ENCODE results near the gene CDC42. TPM values are rescaled to one million over a fixed set of nuclear protein-coding genes. Genes with fewer than 3 reads are reported as not detected.

Gene CDC42
- total and polyA plus RNA-seq, 2 donors (not counting 1 experiment from before 2014, with no cell fraction given) = 325 to 446 TPM

DNA sequence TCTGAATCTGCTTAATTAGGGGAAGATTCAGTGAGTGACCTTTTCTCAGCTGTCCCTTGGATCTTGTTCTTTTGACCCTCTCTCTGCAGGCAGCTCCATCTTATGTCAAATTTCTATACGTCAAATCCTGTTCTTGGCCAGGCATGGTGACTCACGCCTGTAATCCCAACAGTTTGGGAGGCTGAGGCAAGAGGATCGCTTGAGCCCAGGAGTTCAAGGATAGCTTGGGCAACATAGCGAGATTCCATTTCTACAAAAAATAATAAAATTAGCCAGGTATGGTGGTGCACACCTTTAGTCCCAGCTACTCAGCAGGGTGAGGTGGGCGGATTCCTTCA is 12.3 kb upstream of the CDC42 start:
- Histone ChIP-seq H3K4me3 (replicated peaks in 1 of 4; ENCODE audit: control extremely low read depth in 1 of 4, insufficient read depth in 1 of 4, low read depth in 3 of 4, low read length in 4 of 4) (no peak overlapping the region), H3K79me2 (ENCODE audit: control insufficient read depth, insufficient read depth, low read length) (no peaks in the 10 kb centered on the region), H3K4me1 (ENCODE audit: control insufficient read depth, extremely low read depth, insufficient read depth, low read length) (peaks cover 9% of the 10 kb centered on the region), H3K27me3 (ENCODE audit: control insufficient read depth, insufficient read depth, low read length) (no peaks in the 10 kb centered on the region), H2AFZ (ENCODE audit: low read length) (peak overlapping the region; percentile 63), H4K20me1 (ENCODE audit: control insufficient read depth, extremely low read depth, insufficient read depth, low read length) (no peaks in the 10 kb centered on the region), H3K9me3 (ENCODE audit: control insufficient read depth, insufficient read depth, low read depth, low read length) (no peaks in the 10 kb centered on the region), H3K36me3 (ENCODE audit: control insufficient read depth, insufficient read depth, low read length) (no peaks in the 10 kb centered on the region), H3K4me2 (ENCODE audit: extremely low read depth, insufficient read depth, low read length) (peak overlapping the region; percentile 69), H3K27ac (ENCODE audit: insufficient read depth, low read length) (no peak overlapping the region), H3K9ac (ENCODE audit: insufficient read depth, low read length) (no peak overlapping the region)
- no peak for TF ChIP-seq EZH2 (IDR thresholded peaks at IDR 0.05; ENCODE audit: low read length, missing control alignments)
- TF ChIP-seq, protein P1, sequence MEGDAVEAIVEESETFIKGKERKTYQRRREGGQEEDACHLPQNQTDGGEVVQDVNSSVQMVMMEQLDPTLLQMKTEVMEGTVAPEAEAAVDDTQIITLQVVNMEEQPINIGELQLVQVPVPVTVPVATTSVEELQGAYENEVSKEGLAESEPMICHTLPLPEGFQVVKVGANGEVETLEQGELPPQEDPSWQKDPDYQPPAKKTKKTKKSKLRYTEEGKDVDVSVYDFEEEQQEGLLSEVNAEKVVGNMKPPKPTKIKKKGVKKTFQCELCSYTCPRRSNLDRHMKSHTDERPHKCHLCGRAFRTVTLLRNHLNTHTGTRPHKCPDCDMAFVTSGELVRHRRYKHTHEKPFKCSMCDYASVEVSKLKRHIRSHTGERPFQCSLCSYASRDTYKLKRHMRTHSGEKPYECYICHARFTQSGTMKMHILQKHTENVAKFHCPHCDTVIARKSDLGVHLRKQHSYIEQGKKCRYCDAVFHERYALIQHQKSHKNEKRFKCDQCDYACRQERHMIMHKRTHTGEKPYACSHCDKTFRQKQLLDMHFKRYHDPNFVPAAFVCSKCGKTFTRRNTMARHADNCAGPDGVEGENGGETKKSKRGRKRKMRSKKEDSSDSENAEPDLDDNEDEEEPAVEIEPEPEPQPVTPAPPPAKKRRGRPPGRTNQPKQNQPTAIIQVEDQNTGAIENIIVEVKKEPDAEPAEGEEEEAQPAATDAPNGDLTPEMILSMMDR (conservative IDR thresholded peaks at IDR 0.05 in 1 of 2, IDR thresholded peaks at IDR 0.05 in 1 of 2; ENCODE audit: low read depth in 1 of 2, low read length in 2 of 2) = no peak
- DNase-seq (ENCODE audit: low read depth in 2 of 2) = no peak

DNA sequence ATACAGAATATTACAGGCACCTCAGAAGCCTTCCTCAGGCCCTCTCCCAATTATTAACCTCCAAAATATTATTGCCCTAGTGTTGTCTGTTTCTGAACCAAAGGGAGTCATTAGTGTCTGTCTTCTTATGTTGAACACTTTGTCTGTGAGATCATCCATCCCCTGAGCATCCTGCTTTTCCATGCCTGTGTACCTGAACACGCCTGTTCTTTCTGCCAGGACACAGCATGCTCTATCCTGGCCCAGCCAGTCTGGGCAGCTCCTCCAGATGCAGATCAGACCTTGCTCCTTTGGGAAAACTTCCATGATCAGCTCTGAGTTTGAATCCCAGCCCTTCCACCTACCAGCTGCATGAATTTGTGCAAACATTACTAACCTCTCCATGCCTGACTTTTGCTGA is 11.0 kb upstream of the CDC42 start:
- H3K27me3 ChIP-seq (ENCODE audit: control insufficient read depth, insufficient read depth, low read length) = no peaks in the 10 kb centered on the region

DNA sequence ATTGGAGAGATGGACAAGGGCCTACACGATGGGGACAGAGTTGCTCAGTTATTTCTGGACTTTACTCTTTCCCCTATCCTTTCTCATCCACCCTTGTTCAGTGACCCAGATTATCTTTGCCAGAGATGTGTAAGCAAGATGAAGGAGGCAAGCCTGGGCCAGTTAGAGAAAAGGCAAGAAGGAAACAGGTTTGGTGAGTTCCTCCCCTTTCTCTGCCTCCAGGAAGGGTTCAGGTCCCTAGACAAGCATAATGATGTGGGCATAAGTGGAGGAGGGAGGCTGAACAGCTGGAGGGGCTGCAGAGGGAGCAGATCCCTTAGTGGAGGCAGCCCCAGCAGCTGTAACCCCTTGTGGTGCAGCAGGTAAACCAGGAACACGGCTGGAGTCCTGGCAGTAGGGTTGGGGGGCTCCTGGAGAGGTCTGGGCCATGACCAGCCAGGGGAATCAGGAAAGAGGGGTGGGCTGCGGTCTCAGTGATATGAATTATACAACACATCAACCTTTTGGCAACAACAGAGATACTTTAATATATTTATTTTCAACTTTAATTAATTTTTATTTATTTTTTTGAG is 9.2 kb upstream of the CDC42 start:
- Histone ChIP-seq H3K9ac (ENCODE audit: insufficient read depth, low read length) (no peak overlapping the region), H3K4me3 (replicated peaks in 1 of 4; ENCODE audit: control extremely low read depth in 1 of 4, insufficient read depth in 1 of 4, low read depth in 3 of 4, low read length in 4 of 4) (no peak overlapping the region), H2AFZ (ENCODE audit: low read length) (no peak overlapping the region), H3K79me2 (ENCODE audit: control insufficient read depth, insufficient read depth, low read length) (no peaks in the 10 kb centered on the region), H3K4me2 (ENCODE audit: extremely low read depth, insufficient read depth, low read length) (no peak overlapping the region), H3K9me3 (ENCODE audit: control insufficient read depth, insufficient read depth, low read depth, low read length) (no peaks in the 10 kb centered on the region), H3K36me3 (ENCODE audit: control insufficient read depth, insufficient read depth, low read length) (no peaks in the 10 kb centered on the region), H4K20me1 (ENCODE audit: control insufficient read depth, extremely low read depth, insufficient read depth, low read length) (no peaks in the 10 kb centered on the region), H3K4me1 (ENCODE audit: control insufficient read depth, extremely low read depth, insufficient read depth, low read length) (peaks cover 10% of the 10 kb centered on the region), H3K27me3 (ENCODE audit: control insufficient read depth, insufficient read depth, low read length) (no peaks in the 10 kb centered on the region), H3K27ac (ENCODE audit: insufficient read depth, low read length) (no peak overlapping the region)
- no peak for DNase-seq (ENCODE audit: low read depth in 2 of 2)
- TF ChIP-seq EZH2 (IDR thresholded peaks at IDR 0.05; ENCODE audit: low read length, missing control alignments) = no peak
- TF ChIP-seq, protein P1 (conservative IDR thresholded peaks at IDR 0.05 in 1 of 2, IDR thresholded peaks at IDR 0.05 in 1 of 2; ENCODE audit: low read depth in 1 of 2, low read length in 2 of 2) = no peak

More for the DNA sequence above, 11.0 kb upstream of the CDC42 start:
- Histone ChIP-seq H4K20me1 (ENCODE audit: control insufficient read depth, extremely low read depth, insufficient read depth, low read length) (no peaks in the 10 kb centered on the region), H2AFZ (ENCODE audit: low read length) (no peak overlapping the region), H3K4me1 (ENCODE audit: control insufficient read depth, extremely low read depth, insufficient read depth, low read length) (peaks cover 10% of the 10 kb centered on the region), H3K27ac (ENCODE audit: insufficient read depth, low read length) (no peak overlapping the region), H3K4me3 (replicated peaks in 1 of 4; ENCODE audit: control extremely low read depth in 1 of 4, insufficient read depth in 1 of 4, low read depth in 3 of 4, low read length in 4 of 4) (no peak overlapping the region), H3K4me2 (ENCODE audit: extremely low read depth, insufficient read depth, low read length) (no peak overlapping the region), H3K79me2 (ENCODE audit: control insufficient read depth, insufficient read depth, low read length) (no peaks in the 10 kb centered on the region), H3K36me3 (ENCODE audit: control insufficient read depth, insufficient read depth, low read length) (no peaks in the 10 kb centered on the region), H3K9me3 (ENCODE audit: control insufficient read depth, insufficient read depth, low read depth, low read length) (no peaks in the 10 kb centered on the region), H3K9ac (ENCODE audit: insufficient read depth, low read length) (no peak overlapping the region)
- DNase-seq (ENCODE audit: low read depth in 2 of 2) = no peak
- TF ChIP-seq, protein P1 (conservative IDR thresholded peaks at IDR 0.05 in 1 of 2, IDR thresholded peaks at IDR 0.05 in 1 of 2; ENCODE audit: low read depth in 1 of 2, low read length in 2 of 2) = no peak
- TF ChIP-seq EZH2 (IDR thresholded peaks at IDR 0.05; ENCODE audit: low read length, missing control alignments) = no peak
